ENCODE data around the gene ASPN.

GRCh38 chr9:92444841-92445240 is 37.5 kb downstream of the ASPN start:
- no peak for TF ChIP-seq CTCF (IDR thresholded peaks at IDR 0.05 in 2 of 3, conservative IDR thresholded peaks at IDR 0.05 in 1 of 3; ENCODE audit: control insufficient read depth in 2 of 3, extremely low read depth in 1 of 3, insufficient read depth in 1 of 3, low read depth in 3 of 3, low read length in 3 of 3)
- no peak for TF ChIP-seq EZH2 (IDR thresholded peaks at IDR 0.05; ENCODE audit: borderline replicate concordance, control insufficient read depth, low read depth, low read length)
- no peak for TF ChIP-seq RAD21 (IDR thresholded peaks at IDR 0.05; ENCODE audit: insufficient read depth, low read depth, low read length)
- no peak for TF ChIP-seq CBX5 (IDR thresholded peaks at IDR 0.05; ENCODE audit: low read depth)
- TF ChIP-seq YY1 (IDR thresholded peaks at IDR 0.05; ENCODE audit: low read depth, low read length): no peak
- TF ChIP-seq HDAC2 (IDR thresholded peaks at IDR 0.05): no peak
- TF ChIP-seq MYC (IDR thresholded peaks at IDR 0.05; ENCODE audit: insufficient read depth, insufficient read length, insufficient replicate concordance, low read length, severe bottlenecking): no peak
- TF ChIP-seq POLR2A (IDR thresholded peaks at IDR 0.05; ENCODE audit: low read depth, low read length): no peak
- no peak for TF ChIP-seq CEBPB (IDR thresholded peaks at IDR 0.05; ENCODE audit: borderline replicate concordance in 1 of 2, low read depth in 2 of 2, low read length in 2 of 2)
- TF ChIP-seq, protein P1, sequence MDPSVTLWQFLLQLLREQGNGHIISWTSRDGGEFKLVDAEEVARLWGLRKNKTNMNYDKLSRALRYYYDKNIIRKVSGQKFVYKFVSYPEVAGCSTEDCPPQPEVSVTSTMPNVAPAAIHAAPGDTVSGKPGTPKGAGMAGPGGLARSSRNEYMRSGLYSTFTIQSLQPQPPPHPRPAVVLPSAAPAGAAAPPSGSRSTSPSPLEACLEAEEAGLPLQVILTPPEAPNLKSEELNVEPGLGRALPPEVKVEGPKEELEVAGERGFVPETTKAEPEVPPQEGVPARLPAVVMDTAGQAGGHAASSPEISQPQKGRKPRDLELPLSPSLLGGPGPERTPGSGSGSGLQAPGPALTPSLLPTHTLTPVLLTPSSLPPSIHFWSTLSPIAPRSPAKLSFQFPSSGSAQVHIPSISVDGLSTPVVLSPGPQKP (IDR thresholded peaks at IDR 0.05; ENCODE audit: low read depth, low read length): no peak

All from GM12878 (cell line).